Hippocampal formation (tissue), 2 donors: ENCODE measurements around the gene TMEM63B.

ENCODE experiments used
- DNase-seq, 2 donors: peaks; one replicate each; lab custom pipeline; 2025; lab: John Stamatoyannopoulos, UW

TMEM63B gene

GRCh38 chr6:44145839-44146238 lies 18.5 kb downstream of the TMEM63B start:
- DNase-seq, result no peak

DNA sequence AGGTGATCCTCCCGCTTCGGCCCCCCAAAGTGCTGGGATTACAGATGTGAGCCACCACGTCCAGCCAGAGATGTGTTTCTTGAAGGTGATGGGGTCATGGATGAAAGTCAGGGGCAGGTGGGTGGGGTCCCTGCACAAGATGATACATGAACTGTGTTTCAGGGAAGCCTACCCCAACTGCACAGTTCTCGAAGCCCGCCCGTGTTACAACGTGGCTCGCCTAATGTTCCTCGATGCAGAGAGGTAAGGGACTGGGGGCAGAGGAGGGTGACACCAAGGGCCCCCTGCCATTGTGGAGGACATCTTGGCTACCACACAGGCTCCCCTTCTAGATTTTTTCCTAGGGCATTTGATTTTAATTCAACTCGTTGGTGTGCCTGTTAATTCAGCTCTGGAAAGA lies 19.3 kb downstream of the TMEM63B start:
- no peak for DNase-seq

DNA sequence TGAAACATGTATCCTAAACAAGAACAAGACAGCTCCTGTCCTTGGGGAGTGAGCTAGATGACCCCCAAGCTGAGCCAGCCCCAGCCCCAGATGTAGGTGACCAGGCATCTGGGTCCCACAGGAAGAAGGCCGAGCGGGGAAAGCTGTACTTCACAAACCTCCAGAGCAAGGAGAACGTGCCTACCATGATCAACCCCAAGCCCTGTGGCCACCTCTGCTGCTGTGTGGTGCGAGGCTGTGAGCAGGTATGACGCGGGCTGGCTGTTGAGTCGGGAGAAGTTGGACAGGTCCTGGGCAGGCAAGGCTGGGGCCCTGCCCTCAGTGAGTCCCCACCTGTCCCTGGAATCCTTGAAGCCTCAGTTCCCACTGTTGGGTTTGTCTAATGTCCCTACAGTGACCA lies 19.9 kb downstream of the TMEM63B start:
- DNase-seq, result no peak

DNA sequence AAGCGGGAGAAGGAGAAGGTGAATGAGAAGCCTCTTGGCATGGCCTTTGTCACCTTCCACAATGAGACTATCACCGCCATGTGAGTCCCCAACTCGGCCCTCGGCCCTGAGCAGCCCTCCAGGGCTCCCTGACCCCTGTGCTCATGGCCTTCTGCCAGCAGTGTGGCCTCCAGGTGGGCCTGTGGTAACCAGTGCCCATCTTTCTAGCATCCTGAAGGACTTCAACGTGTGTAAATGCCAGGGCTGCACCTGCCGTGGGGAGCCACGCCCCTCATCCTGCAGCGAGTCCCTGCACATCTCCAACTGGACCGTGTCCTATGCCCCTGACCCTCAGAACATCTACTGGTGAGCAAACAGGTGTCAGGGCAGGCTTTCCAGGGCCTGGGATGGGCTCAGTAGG lies 21.0 kb downstream of the TMEM63B start:
- no peak for DNase-seq

- DNase-seq, result no peak
These were observed 22.1 kb downstream of the TMEM63B start for GRCh38 chr6:44149369-44150012.

GRCh38 chr6:44150317-44150917 lies 23.1 kb downstream of the TMEM63B start:
- no peak for DNase-seq

DNA sequence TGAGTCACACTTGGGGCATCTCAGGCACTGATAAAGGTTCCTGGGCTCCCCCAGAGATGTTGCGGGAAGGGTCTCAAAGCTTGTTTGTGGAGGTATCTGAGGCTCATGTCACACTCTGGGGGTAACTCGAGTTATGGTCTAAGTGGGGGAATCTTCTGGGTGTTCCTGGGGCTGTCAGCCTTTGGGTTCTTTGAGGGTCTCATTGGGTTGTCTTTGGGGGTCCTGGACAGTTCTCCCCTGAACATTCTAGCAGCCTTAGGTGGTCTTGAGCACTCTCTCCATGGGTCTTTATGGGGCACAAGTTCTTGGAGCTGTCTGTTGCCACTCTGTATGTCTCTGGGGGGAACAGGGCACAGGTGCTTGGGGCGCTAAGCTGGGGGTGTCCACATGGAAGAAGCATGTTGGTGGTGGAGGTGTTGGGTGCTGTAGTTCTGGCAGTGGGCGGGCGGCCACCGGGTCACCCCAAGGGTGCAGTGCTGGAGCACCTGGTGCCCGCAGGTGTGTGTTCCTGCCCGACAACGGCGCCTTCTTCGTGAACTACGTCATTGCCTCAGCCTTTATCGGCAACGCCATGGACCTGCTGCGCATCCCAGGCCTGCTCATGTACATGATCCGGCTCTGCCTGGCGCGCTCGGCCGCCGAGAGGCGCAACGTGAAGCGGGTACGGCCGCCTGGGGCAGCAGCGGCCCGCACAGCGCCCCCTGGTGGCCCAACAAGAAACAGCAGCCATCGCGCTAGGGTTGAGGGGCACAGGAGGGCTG lies 24.2 kb downstream of the TMEM63B start:
- DNase-seq, result peak; percentile 14 to 31

GRCh38 chr6:44152109-44152461 lies 24.7 kb downstream of the TMEM63B start:
- no peak for DNase-seq

- no peak for DNase-seq
These were observed 25.2 kb downstream of the TMEM63B start for GRCh38 chr6:44152533-44152932.

- DNase-seq, result no peak
These were observed 26.7 kb downstream of the TMEM63B start for GRCh38 chr6:44154067-44154466.

DNA sequence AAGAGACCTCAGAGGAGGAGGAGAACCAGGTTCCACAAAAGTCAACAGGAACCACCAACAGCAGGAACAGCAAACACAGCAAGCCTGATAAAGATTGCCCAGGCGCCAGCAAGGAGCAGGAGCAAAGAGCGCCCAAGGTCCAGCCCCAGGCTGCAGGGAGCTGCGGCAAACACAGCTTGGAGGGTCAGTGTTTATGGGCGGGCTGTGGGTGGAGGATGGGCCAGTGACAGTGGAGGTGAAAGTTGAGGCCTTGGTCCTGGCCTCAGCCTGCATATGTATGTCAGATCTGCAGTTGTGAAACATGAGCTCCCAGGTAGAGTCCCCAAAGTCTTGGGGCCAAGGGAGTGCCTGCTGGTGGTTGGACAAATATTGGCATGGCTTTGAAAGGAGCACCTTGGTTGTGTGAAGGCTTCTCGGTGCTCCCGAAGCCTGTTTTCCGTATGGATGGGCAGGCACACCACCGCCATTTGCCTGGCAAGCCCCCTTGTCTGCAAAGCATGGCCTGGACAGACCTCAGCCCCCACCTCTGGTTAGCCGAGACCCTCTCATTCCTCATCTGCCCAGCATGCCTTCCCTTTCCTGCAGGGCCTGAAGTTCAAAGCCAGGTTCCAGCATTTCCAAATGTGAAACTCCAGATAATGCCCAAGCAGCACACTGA lies 29.3 kb downstream of the TMEM63B start:
- DNase-seq, result no peak

- no peak for DNase-seq
These were observed 29.8 kb downstream of the TMEM63B start for GRCh38 chr6:44157152-44157521.

- DNase-seq, result no peak
These were observed 31.4 kb downstream of the TMEM63B start, which contains the start of gene CAPN11 for GRCh38 chr6:44158770-44159228. Gene CAPN11 (plus strand): TSS chr6:44158820. CDS start chr6:44158849, 29 bp downstream.

DNA sequence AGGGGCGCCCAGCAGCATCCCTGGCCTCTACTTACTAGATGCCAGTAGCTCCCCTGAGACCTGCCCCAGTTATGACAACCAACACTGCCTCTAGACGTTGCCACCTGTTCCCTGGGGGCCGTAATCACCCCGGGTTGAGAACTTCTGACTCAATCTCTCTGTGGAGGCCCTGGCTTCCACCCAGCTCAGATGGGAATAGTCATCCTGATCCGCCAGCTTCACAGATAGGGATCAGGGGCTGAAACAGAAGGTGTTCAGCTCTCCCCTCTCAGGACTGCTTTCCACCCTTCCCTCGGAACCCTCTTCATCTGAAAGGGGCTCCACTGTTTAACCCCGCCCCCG lies 34.6 kb downstream of the TMEM63B start:
- DNase-seq, result no peak

GRCh38 chr6:44162876-44163625 lies 35.7 kb downstream of the TMEM63B start:
- DNase-seq, result no peak

GRCh38 chr6:44166116-44166515 lies 38.8 kb downstream of the TMEM63B start:
- DNase-seq, result no peak

GRCh38 chr6:44166591-44167184 lies 39.3 kb downstream of the TMEM63B start:
- no peak for DNase-seq

DNA sequence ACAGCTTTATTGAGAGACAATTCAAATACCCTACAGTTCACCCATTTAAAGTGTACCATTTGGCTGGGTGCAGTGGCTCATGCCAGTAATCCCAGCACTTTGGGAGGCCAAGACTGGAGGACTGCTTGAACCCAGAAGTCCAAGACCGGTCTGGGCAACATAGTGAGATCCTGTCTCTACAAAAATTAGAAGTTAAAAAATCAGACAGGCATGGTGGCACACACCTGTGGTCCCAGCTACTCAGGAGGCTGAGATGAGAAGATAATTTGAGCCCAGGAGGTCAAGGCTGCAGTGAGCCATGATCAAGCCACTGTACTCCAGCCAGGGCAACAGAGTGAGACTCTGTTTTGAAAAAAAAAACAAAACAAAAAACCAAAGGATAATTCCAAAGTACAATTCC lies 40.2 kb downstream of the TMEM63B start:
- DNase-seq, result no peak

DNA sequence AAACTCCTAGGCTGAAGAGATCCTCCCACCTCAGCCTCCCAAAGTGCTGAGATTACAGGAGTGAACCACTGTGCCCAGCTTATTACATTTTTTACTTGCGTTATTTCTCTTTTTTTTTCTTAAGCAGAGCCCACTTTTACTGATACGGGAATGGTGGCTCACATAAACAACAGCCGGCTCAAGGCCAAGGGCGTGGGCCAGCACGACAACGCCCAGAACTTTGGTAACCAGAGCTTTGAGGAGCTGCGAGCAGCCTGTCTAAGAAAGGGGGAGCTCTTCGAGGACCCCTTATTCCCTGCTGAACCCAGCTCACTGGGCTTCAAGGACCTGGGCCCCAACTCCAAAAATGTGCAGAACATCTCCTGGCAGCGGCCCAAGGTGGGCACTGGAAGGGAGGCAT lies 41.8 kb downstream of the TMEM63B start:
- no peak for DNase-seq

GRCh38 chr6:44169886-44170570 lies 42.7 kb downstream of the TMEM63B start:
- no peak for DNase-seq
